ENCODE measurements around the gene GPR32. TPM values are rescaled to one million over a fixed set of nuclear protein-coding genes. Genes with fewer than 3 reads are reported as not detected.

GPR32 gene
- total RNA-seq, 1 donor from 2014 or later: not detected

DNA sequence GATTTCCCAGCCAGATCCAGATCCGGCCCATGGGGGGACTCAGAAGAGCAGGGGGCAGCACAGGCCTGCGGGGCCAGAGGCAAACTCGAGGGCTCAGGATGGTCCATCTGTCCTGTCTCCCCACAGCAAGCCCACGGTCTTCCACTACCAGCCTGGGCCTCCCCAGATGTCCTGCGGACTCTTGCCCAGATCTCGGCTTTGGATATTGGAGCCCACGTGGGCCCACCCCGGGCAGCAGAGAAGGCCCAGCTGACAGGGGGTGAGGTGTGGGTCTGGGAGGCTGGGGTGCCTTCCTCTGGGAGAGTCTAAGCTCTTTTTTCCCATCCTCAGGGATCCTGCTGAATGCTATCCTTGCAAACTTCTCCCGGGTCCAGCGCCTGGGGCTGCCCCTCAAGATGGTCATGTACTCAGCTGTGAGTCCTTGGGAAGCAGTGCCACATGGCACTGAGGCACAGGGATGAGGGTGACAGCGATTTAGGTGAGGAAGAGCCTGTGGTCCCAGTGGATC lies 23.3 kb downstream of the GPR32 start:
- H3K36me3 Mint-ChIP-seq (ENCODE audit: low read depth): peaks cover 9% of the 10 kb centered on the region
- H3K27ac Mint-ChIP-seq: no peak overlapping the region
- intact Hi-C loops (cut with micrococcal nuclease): no loop called here
- DNase-seq (ENCODE audit: low spot score): no peak
- H3K9me3 Mint-ChIP-seq: no peaks in the 10 kb centered on the region
- H3K27me3 Mint-ChIP-seq (ENCODE audit: insufficient read depth): no peaks in the 10 kb centered on the region
- H3K4me1 Mint-ChIP-seq (ENCODE audit: low read depth): no peaks in the 10 kb centered on the region
- no peak overlapping the region for H3K4me3 Mint-ChIP-seq

DNA sequence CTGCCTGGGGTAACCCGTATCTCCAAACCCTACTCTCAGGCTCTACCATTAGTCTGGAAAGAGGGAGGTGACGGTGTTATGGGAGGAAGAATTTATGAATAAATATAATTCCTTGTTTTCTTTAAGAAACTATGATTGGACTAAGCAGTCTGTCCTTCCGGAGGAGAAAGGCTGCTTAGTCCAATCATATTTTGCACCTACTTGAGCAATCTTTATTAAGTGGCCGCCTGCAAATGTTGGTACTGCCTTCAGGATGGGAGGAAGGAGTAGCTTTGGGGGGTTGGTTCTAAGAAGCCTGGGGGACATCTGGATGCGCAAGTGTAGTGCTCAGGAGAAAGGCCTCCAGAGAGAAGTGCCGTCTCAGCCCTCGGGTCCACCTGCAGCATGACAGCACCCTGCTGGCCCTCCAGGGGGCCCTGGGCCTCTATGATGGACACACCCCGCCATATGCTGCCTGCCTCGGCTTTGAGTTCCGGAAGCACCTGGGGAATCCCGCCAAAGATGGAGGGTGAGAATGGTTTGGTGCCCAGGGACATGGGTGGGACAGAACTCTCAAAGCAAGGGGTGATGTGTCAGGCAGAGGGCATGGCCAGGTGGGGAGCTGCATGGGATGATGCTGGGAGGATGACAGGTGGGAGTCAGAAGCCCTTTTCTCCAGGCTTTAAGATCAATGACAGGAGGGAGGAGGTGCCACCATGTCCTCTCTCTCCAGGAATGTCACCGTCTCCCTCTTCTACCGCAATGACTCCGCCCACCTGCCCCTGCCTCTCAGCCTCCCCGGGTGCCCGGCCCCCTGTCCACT lies 24.0 kb downstream of the GPR32 start:
- intact Hi-C loops (cut with micrococcal nuclease): no loop called here
- no peak for DNase-seq (ENCODE audit: low spot score)
- H3K4me1 Mint-ChIP-seq (ENCODE audit: low read depth): no peaks in the 10 kb centered on the region
- peak overlapping the region; percentile 62 for H3K27ac Mint-ChIP-seq
- H3K9me3 Mint-ChIP-seq: no peaks in the 10 kb centered on the region
- H3K36me3 Mint-ChIP-seq (ENCODE audit: low read depth): peaks cover 9% of the 10 kb centered on the region
- no peaks in the 10 kb centered on the region for H3K27me3 Mint-ChIP-seq (ENCODE audit: insufficient read depth)
- H3K4me3 Mint-ChIP-seq: no peak overlapping the region

DNA sequence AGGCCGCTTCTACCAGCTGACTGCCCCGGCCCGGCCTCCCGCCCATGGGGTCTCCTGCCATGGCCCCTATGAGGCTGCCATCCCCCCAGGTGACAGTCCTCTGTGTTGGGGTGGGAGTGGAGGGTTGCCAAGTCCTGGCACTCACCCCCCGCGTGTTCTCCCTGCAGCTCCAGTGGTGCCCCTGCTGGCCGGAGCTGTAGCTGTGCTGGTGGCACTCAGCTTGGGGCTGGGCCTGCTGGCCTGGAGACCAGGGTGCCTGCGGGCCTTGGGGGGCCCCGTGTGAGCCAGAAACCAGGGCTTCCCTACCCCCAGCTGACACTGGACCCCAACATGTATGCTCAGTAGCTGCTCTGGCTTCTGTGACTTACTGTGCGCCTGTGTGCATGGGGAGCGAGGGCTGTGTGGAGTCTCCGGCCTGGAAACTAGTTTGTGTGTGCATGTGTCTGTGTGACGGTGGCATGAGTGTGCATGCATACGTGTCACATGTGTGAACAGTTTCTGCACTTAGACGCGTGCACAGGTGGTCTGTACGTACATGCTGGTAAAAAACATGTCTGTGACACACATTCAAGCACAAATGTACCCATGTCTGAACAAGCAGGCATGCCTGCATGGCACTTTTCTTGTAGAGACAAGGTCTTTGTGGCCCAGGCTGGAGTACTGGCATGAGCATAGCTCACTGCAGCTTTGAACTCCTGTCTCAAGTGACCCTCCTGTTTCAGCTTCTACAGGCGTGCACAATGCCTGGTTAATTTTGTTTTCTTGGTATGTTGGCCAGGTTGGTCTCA lies 24.8 kb downstream of the GPR32 start:
- no peaks in the 10 kb centered on the region for H3K27me3 Mint-ChIP-seq (ENCODE audit: insufficient read depth)
- H3K9me3 Mint-ChIP-seq: no peaks in the 10 kb centered on the region
- DNase-seq (ENCODE audit: low spot score): no peak
- no peaks in the 10 kb centered on the region for H3K4me1 Mint-ChIP-seq (ENCODE audit: low read depth)
- H3K27ac Mint-ChIP-seq: no peak overlapping the region
- H3K36me3 Mint-ChIP-seq (ENCODE audit: low read depth): peaks cover 10% of the 10 kb centered on the region
- H3K4me3 Mint-ChIP-seq: no peak overlapping the region
- intact Hi-C loops (cut with micrococcal nuclease): no loop called here

DNA sequence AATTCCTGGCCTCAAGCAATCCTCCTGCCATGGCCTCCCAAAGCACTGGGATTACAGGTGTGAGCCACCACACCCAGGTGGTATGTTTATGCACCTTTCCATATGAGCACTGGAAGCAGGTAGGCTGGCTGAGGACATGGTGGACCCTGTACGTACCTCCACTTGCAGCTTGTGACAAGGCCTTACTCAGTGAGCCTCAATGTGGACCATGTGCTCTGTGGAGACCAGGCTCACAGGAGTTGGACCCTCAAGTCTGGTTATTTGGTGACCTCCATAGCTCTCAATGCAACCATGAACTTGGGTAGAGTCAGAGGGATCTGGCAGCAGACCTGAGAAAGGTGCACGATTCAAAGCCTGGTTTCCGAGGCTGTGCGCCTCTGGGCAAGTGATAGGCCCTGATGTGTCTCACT lies 25.4 kb downstream of the GPR32 start:
- no peak for DNase-seq (ENCODE audit: low spot score)
- Mint-ChIP-seq H3K9me3 (no peaks in the 10 kb centered on the region), H3K4me1 (ENCODE audit: low read depth) (no peaks in the 10 kb centered on the region), H3K27me3 (ENCODE audit: insufficient read depth) (no peaks in the 10 kb centered on the region), H3K4me3 (no peak overlapping the region), H3K27ac (no peak overlapping the region), H3K36me3 (ENCODE audit: low read depth) (peaks cover 13% of the 10 kb centered on the region)
- intact Hi-C loops (cut with micrococcal nuclease): no loop called here

DNA sequence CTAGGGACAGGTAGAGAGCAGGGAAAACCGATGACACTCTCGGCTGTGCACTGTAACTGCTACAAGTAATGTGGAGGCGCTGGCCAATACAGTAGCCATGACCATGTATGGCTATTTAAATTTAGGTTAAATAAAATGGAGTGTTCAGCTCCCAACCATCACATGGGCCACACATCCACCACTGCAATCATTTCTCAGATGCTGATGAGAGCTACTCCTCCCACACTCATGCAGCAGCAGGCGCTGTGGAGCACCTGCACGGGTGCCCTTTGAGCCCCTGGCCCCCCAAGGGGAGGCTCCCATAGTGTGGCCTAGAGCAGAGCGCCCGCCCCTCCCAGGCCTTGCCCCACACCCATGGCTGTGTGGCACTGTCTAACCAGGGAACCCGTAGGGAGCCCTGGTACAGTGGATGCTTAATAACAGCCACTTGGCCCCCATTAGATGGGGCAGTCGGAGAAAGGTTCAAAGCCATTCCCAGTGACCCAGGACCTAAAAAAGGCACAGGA lies 25.9 kb downstream of the GPR32 start:
- H3K27ac Mint-ChIP-seq: no peak overlapping the region
- no peaks in the 10 kb centered on the region for H3K27me3 Mint-ChIP-seq (ENCODE audit: insufficient read depth)
- no peak for DNase-seq (ENCODE audit: low spot score)
- intact Hi-C loops (cut with micrococcal nuclease): no loop called here
- H3K36me3 Mint-ChIP-seq (ENCODE audit: low read depth): peaks cover 17% of the 10 kb centered on the region
- no peaks in the 10 kb centered on the region for H3K4me1 Mint-ChIP-seq (ENCODE audit: low read depth)
- no peak overlapping the region for H3K4me3 Mint-ChIP-seq
- H3K9me3 Mint-ChIP-seq: no peaks in the 10 kb centered on the region

DNA sequence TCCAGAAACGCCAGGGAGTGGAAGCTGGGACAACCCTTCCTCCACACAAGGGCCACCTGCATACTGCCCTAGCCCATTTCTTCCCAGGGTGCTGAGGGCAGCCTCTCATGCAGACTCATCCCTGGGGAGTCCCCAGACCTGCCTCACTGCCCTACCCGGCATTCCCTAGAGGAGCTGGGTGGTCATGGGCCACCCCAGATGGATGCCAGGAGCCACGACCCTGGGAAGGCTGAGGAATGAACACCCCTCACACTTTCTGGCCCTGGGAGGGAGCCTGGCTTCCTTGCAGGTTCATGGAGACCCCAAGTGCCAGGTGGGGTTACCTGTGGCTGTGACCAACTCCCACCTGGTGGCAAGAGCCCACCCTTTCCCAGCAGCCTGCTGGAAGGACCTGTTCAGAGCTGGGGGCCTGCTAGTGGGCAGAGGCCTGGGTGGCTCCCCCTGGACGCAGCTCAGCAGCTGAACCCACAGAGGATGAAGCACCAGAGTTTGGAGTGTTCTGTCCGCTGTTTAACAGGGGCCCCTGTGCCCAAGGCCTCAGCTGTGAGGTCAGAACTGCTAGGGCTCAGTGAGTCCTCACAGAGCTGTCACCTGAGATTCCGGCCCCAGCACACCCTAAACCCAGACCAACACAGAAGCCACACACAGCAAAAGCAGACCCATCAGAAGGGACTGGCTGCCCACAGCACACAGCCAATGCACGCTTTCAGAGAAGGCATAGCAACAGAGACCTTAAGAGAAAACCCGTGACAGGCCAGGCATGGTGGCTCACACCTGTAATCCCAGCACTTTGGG lies 26.6 kb downstream of the GPR32 start:
- Mint-ChIP-seq H3K4me3 (no peak overlapping the region), H3K36me3 (ENCODE audit: low read depth) (peaks cover 18% of the 10 kb centered on the region), H3K4me1 (ENCODE audit: low read depth) (no peaks in the 10 kb centered on the region), H3K9me3 (no peaks in the 10 kb centered on the region), H3K27ac (no peak overlapping the region), H3K27me3 (ENCODE audit: insufficient read depth) (no peaks in the 10 kb centered on the region)
- intact Hi-C loops (cut with micrococcal nuclease): no loop called here
- DNase-seq (ENCODE audit: low spot score): no peak

DNA sequence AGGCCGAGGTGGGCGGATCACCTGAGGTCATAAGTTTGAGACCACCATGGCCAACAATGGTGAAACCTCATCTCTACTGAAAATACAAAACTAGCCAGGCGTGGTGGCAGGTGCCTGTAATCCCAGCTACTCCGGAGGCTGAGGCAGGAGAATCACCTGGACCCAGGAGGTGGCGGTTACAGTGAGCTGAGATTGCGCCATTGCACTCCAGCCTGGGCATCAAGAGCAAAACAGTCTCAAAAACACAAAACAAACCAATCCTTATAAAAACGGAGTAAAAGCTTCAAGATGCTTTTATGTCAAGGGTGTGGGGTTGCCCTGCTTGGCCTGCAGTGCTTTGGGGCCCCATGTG lies 27.1 kb downstream of the GPR32 start:
- H3K27ac Mint-ChIP-seq: no peak overlapping the region
- no peaks in the 10 kb centered on the region for H3K9me3 Mint-ChIP-seq
- DNase-seq (ENCODE audit: low spot score): no peak
- intact Hi-C loops (cut with micrococcal nuclease): no loop called here
- H3K4me3 Mint-ChIP-seq: no peak overlapping the region
- H3K4me1 Mint-ChIP-seq (ENCODE audit: low read depth): no peaks in the 10 kb centered on the region
- H3K36me3 Mint-ChIP-seq (ENCODE audit: low read depth): peaks cover 24% of the 10 kb centered on the region
- no peaks in the 10 kb centered on the region for H3K27me3 Mint-ChIP-seq (ENCODE audit: insufficient read depth)

DNA sequence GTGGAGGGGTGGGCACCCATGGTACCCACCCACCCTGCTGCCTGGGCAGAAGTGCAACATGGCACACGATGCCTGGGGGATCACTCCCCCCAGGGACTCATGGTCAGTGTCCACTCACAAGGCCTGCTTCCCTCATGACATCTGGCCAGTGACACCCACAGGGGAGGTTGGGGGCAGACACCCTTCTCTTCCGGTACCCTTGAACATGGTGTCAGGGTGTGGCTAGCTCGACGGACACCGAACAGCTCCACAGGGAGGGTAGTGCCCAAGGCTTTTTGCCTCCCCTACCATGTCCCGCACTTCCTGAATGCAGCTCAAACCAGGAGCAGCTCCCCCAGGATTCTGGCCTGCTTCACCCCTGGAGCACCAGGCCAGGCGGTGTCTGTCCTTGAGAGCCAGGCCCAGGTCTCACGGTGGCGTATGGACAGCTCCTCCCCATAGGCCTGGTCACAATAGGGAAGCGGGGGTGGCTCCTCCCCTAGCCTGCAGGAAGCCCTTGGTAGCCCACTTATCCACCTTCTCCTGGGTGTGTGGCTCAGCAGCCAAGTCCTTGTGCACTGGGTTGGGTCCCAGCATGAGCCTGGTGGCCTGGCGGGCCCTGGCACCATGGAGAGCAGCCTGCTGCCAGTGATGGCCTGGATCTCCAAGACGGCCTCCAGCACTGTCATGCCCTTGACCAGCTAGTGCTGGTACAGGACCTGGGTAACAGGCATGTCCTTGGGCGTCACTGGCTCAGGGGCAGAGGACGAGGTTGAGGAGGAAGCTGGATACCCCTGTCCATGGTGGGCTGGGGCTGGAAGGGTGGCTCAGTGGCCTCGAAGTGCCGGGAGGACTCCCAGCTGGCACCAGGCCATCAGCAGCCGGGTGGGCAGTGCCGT lies 27.8 kb downstream of the GPR32 start:
- H3K4me3 Mint-ChIP-seq: no peak overlapping the region
- no peak for DNase-seq (ENCODE audit: low spot score)
- no peaks in the 10 kb centered on the region for H3K27me3 Mint-ChIP-seq (ENCODE audit: insufficient read depth)
- peaks cover 30% of the 10 kb centered on the region for H3K36me3 Mint-ChIP-seq (ENCODE audit: low read depth)
- no peak overlapping the region for H3K27ac Mint-ChIP-seq
- H3K9me3 Mint-ChIP-seq: no peaks in the 10 kb centered on the region
- H3K4me1 Mint-ChIP-seq (ENCODE audit: low read depth): peaks cover 5% of the 10 kb centered on the region
- intact Hi-C loops (cut with micrococcal nuclease): no loop called here

DNA sequence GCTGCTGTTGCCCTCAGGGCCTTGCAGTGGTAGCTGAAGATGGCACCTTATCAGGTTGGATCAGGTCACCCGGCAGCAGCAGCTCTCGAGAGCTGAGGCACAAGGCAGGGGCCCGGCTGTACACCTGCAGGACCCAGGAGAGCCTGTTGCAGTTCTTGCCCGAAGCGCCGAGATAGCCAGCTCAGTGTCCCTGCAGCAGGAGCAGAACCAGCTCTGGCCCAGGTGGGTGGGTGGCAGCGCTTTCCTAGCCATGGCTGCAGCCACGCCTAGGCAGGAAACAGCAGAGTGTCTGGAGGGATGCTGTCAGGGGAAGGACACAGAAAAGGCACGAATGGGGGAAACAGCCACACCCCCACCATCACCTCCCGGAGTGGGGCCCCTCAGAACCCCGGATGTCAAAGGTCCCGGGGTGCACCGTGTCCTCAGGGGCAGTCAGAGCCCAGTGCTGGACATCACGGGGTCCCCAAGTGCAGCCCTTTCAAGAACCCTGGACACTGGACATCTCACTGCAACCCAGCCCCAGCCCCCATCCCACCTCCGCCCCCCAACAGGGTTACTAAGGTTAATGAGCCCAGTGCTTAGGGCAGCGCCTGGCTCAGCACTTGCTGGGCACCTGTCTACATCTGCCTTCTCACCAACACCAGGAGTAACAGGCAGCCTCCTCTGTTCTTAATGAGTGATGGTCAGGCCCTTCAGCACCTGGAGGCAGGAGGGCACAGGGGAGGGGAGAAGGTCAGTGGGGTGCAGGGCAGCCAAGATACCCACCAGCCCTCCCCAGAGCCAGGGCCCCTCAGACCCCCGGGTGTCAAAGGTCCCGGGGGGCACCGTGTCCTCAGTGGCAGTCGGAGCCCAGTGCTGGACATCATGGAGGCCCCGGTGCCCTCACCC lies 28.6 kb downstream of the GPR32 start:
- intact Hi-C loops (cut with micrococcal nuclease): no loop called here
- Mint-ChIP-seq H3K4me3 (no peak overlapping the region), H3K36me3 (ENCODE audit: low read depth) (peaks cover 38% of the 10 kb centered on the region), H3K4me1 (ENCODE audit: low read depth) (peaks cover 13% of the 10 kb centered on the region), H3K27ac (no peak overlapping the region), H3K27me3 (ENCODE audit: insufficient read depth) (no peaks in the 10 kb centered on the region), H3K9me3 (no peaks in the 10 kb centered on the region)
- DNase-seq (ENCODE audit: low spot score): no peak

DNA sequence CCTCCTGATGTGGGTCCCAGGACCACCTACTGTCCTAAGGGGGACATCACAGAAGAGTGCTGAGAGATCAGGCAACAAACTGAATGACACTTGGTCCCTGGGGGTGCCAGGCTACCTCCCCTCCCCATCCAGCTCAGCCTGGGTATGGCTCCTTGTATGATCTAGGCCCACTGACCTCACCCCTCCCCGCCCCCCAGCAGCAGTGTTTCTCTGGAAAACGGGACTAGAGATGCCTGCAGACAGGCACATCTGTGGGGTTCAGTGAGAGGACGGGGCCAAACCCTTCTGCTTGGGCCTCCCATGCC lies 29.2 kb downstream of the GPR32 start:
- Mint-ChIP-seq H3K4me1 (ENCODE audit: low read depth) (peaks cover 13% of the 10 kb centered on the region), H3K27me3 (ENCODE audit: insufficient read depth) (no peaks in the 10 kb centered on the region), H3K27ac (no peak overlapping the region), H3K36me3 (ENCODE audit: low read depth) (peaks cover 41% of the 10 kb centered on the region), H3K4me3 (no peak overlapping the region), H3K9me3 (no peaks in the 10 kb centered on the region)
- intact Hi-C loops (cut with micrococcal nuclease): no loop called here
- no peak for DNase-seq (ENCODE audit: low spot score)

DNA sequence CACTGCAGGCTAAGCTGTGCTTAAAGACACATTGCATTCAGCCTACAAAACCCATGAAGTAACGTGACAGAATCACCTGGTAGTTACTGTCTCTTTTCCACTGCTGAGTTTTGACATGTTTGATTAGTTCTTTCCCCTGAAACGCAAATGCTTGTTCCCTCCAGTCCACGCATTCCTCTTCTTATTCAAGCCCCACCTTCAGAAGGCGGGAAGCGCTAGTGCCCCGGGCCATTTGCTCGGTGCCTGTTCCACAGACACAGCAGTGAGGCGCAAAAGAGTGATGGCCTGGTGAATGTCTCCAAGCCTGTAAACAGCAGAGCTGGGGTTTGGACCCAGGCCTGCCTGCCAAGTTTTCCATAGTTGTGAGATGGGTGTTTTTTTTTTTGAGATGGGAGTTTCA lies 30.8 kb downstream of the GPR32 start:
- intact Hi-C loops (cut with micrococcal nuclease): no loop called here
- H3K27ac Mint-ChIP-seq: peak overlapping the region; percentile 15
- H3K4me1 Mint-ChIP-seq (ENCODE audit: low read depth): peaks cover 25% of the 10 kb centered on the region
- peaks cover 41% of the 10 kb centered on the region for H3K36me3 Mint-ChIP-seq (ENCODE audit: low read depth)
- H3K4me3 Mint-ChIP-seq: peak overlapping the region; percentile 12
- no peaks in the 10 kb centered on the region for H3K27me3 Mint-ChIP-seq (ENCODE audit: insufficient read depth)
- H3K9me3 Mint-ChIP-seq: no peaks in the 10 kb centered on the region
- no peak for DNase-seq (ENCODE audit: low spot score)

All from activated T-helper 1 cell treated with anti-CD3 and anti-CD28 coated beads, Interleukin-12 subunit alpha, Interleukin-12 subunit beta, Interleukin-2, Interleukin-4 antibody, amounts not matched to agents 30 ng/mL and 10 ng/mL and 1 ng/mL, durations not matched to agents 14 hours and 24 hours and 36 hours (primary cell).